DMS53 treated with DMSO at 0.1 percent for 48 hours (cell line): ENCODE data around the gene HNF1B.
"Not testable (repeated sequence)": the region's sequence is repeated elsewhere in the genome, so short reads cannot be mapped to it uniquely, and the experiment has no call there.

Experiments
- DNase-seq: peaks from one replicate; lab custom pipeline; 2025; ENCODE audit not compliant: unreplicated experiment; lab: John Stamatoyannopoulos, UW

The HNF1B gene, protein sequence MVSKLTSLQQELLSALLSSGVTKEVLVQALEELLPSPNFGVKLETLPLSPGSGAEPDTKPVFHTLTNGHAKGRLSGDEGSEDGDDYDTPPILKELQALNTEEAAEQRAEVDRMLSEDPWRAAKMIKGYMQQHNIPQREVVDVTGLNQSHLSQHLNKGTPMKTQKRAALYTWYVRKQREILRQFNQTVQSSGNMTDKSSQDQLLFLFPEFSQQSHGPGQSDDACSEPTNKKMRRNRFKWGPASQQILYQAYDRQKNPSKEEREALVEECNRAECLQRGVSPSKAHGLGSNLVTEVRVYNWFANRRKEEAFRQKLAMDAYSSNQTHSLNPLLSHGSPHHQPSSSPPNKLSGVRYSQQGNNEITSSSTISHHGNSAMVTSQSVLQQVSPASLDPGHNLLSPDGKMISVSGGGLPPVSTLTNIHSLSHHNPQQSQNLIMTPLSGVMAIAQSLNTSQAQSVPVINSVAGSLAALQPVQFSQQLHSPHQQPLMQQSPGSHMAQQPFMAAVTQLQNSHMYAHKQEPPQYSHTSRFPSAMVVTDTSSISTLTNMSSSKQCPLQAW

DNA sequence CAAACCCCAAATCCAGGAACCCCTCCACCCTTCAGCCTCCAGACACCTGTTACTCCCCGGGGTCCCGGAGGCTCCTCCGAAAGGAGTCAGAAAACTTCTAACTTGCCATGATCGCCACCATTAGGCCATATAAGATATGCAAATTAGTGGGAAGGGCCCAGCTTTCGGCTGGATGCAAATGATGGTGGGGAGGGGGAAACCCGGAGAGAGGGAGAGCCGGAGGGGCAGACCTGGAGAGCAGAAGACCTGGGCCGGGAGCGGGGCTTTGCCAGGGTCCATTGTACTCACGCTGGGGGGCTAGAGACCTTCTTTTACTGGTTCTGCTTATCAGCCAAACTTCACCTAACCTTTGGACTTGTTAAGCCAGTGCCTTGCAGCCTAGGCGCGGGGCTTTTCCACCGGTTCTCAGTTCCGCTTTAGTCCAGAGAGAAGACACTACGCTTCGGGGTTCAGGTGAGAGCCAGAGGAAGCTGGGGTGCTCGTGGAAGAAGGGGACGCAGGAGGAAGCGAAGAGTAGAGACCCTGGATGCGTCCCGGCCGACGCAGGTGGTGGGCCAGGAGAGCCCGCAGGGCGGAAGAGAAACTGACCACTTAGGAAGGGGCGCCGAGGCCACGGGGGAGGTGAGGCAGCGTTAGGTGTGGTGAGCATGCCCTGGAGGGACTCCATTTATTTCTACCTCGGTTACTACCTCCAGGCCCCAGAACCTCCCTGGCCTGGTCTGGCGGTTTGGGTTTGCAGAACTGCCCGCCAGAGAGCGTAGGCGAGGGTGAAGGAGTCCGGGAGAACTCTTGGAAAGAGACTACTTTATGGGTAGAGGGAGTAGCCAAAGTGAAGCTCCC is at the start of gene HNF1B:
Gene HNF1B, minus strand, starts transcription at position 99 of the 840 bp plus-strand sequence. CDS start 175 bp downstream, outside the sequence.
- no peak for DNase-seq

- DNase-seq, result no peak
Measured at GRCh38 chr17:37792787-37793186, 47.9 kb upstream of the HNF1B start.

GRCh38 chr17:37791447-37792399 is 46.9 kb upstream of the HNF1B start:
- DNase-seq, result no peak

- DNase-seq, result no peak
Measured at GRCh38 chr17:37789771-37790541, 45.1 kb upstream of the HNF1B start.

- DNase-seq, result no peak
Measured at GRCh38 chr17:37789021-37789565, 44.2 kb upstream of the HNF1B start.

- DNase-seq, result no peak
Measured at GRCh38 chr17:37788526-37788925, 43.7 kb upstream of the HNF1B start.

DNA sequence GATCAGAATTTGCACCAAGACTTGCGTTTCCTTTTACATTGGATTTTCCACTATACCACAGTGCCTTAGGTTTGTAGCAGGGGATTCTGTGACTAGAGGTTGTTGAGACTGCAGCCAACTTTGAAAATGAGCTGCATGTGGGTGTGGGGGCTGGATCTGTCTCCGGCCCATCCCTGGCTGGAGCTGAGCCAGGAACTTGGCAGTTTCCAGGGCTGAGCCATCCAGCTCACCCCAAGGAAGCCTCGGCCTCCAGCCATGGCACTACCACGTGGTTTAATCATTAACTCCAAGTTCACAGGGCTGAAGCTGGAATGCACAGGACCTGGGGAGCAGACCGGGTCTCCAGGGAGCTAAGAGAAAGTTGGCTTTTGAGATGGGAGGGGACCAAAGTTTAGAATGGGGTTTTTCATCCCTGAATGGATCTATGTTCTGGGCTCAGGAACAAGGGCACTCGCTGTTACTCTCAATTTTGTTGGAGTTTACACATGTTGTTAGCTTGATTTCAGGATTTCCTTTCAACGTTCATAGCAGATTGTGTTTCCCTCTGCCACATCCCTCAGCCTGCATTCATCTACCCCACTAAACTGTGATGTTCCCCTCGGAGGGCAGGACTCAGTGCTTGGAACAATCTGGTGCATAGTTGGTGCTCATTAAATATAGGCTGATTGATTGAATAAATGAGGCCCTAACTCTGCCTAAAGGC is 42.3 kb upstream of the HNF1B start:
- DNase-seq, result peak; percentile 35

- no peak for DNase-seq
Measured at GRCh38 chr17:37786481-37786880, 41.6 kb upstream of the HNF1B start.

- DNase-seq, result not testable (repeated sequence)
Measured at GRCh38 chr17:37782460-37782859, 37.6 kb upstream of the HNF1B start.

DNA sequence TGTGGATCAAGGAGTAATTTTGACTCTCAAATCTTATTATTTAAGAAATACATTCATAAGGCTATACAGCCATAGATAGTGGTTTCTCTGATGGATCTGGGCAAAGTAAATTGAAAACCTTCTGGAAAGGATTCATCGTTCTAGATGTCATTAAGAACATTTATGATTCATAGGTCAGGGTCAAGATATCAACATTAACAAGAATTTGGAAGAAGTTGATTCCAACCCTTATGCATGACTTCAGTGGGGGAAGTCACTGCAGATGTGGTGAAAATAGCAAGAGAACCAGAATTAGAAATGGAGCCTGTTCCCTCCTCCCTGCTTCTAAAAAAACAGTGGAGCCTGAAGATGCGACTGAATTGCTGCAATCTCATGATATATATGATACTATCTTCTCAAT is 36.6 kb upstream of the HNF1B start:
- DNase-seq, result no peak

DNA sequence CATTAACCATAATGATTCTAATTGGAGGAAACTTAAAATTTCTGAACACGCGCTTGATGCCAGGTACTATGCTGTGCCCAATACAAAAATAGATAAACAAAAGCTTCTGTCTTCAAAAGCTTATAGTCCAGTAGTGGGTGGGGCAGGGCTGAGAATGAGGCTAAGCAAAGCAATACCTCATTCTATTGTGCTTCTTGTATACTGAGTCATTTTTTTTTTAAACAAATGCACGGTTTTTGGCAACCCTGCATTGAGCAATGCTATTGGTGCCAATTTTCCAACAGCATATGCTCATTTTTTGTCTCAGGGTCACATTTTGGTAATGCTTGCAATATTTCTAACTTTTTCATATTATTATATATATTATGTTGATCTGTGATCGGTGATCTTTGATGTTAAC is 34.7 kb upstream of the HNF1B start:
- no peak for DNase-seq

DNA sequence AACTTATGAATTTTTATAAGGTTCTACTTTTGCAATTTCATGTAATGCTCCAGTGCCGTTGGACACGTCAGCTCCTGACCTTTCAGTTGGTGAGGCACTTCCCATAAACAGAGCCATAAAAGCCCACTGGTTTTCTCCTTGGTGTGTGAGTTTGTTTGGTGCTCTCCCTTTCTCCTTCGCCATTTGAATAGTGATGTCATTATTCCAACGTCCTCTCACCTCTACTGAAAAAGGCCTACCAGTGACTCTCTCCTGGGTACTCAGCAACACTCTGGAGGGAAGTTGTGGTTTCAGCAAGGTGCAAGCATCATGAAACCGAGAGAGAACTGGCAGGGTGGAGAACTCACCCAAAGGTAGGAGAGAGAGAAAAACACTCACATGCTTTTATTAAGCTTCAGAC is 29.6 kb upstream of the HNF1B start:
- no peak for DNase-seq

DNA sequence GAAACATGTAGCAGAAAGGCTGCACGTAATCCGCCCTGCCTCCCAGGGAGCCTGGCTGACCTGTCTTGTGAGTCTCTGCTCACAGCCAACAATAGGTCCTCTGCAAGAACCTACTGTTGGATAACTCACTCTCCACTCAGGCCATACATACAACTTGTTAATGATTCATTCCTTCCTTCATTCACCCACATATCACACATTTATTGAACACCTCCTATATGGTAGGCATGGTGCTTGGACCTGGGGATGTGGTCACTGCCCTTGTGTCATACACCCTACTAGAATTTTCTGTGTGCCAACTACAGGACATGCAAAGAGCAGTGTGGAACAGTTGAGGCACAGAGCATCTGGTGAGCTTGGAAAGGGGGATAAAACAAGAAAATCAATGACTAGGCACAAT is 28.1 kb upstream of the HNF1B start:
- DNase-seq, result no peak

DNA sequence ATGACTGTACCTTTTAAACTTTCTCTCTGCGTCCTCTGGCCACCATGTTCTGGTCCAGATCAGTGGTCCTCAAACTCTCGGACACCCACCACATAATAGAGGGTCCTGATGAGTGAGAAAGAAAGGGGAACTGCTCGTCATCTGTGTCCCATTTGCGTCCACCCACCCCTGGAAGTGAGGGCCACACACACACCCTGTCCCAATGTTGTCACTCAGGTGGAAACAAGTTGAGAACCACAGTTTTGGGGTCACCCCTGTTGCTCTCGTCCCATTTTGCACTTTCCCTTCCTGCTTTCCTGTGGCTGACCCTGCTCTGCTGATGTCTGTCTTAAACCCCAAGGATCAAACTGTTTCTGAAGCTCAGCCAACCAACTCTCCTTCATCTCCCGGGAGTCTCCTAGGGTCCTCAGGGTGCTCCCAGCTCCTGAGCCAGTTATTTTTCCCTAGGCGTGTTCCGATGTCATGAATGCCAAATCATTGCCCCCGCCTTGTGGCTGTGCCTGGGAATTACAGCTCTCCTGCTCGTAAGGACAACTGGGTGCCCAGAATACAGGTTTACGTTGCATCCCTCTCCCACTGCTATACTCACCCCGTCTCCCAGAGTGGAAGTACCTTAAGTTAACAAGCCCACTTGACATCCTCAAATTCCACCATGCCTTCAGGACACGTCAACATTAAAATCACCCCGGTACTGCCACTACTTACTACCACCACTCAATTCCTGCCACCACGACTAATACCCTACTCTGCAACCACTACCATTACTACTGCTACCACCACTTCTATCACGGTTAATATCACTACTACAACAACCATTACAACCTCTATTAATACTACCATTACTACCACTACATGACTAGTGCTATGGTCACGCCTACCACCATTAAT is 26.0 kb upstream of the HNF1B start:
- DNase-seq, result peak; percentile 17

- no peak for DNase-seq
Measured at GRCh38 chr17:37769050-37769449, 24.2 kb upstream of the HNF1B start.

GRCh38 chr17:37768438-37768837 is 23.6 kb upstream of the HNF1B start:
- DNase-seq, result no peak

GRCh38 chr17:37766971-37767370 is 22.1 kb upstream of the HNF1B start:
- DNase-seq, result no peak

- no peak for DNase-seq
Measured at GRCh38 chr17:37764383-37764782, 19.5 kb upstream of the HNF1B start.
